ENCODE measurements around the gene RNF187. TPM values are rescaled to one million over a fixed set of nuclear protein-coding genes. Genes with fewer than 3 reads are reported as not detected.

The RNF187 gene
- total RNA-seq, 1 experiment from 2014 or later: 137 TPM

DNA sequence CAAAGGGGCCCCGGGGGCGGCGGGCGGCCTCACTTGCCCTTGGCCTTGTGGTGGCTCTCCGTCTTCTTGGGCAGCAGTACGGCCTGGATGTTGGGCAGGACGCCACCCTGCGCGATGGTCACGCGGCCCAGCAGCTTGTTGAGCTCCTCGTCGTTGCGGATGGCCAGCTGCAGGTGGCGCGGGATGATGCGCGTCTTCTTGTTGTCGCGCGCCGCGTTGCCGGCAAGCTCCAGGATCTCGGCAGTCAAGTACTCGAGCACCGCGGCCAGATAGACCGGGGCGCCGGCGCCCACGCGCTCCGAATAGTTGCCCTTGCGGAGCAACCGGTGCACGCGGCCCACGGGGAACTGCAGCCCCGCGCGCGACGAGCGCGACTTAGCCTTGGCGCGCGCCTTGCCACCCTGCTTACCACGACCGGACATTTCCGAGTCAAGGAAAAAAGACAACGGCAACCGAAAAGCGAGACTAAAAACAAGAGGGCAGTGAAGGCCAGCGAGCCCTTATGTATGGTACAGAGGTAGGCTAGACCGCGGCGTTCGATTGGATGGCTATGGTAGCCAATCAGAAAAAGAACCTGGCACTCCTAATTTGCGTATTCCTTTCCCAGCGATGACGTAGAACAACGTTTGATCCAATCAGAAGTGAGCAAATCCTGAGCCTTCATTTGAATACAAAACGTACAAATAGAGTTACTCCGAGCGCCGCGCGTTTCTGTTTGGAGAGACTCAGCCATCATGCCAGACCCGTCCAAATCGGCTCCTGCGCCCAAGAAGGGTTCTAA lies 29.6 kb upstream of the RNF187 start:
- ChIA-PET RAD21 (ENCODE audit: low non-redundant PET in 1 of 2, low total read pairs in 2 of 2, uncharacterized antibody in 2 of 2, unreplicated experiment in 2 of 2) (interaction anchor here in 1 of 2 experiments (0.7 kb wide), 1 partner anchor 58 kb away, joined by 4 read pairs; no protein-coding TSS in a partner anchor), CTCF (interaction anchor here (0.7 to 1.5 kb wide), 3 partner anchors 29 to 327 kb away, joined by 3 to 5 read pairs (median 3); partner anchors contain the start of gene RNF187), POLR2A (interaction anchor here (0.7 to 2.3 kb wide), 15 partner anchors 9 to 797 kb away, joined by 3 to 25 read pairs (median 4); partner anchors contain the start of genes IBA57, RNF187 and TRIM11)
- Histone ChIP-seq H3K36me3 (ENCODE audit: control insufficient read depth in 1 of 2, insufficient read depth in 2 of 2, low read length in 2 of 2) (no peaks in the 10 kb centered on the region), H2AFZ (ENCODE audit: low read depth, low read length, poor library complexity, severe bottlenecking) (no peak overlapping the region), H3K9me3 (ENCODE audit: control insufficient read depth in 1 of 2, insufficient read depth in 1 of 2, low read depth in 1 of 2, low read length in 2 of 2) (no peaks in the 10 kb centered on the region), H3K27ac (ENCODE audit: low read depth, low read length) (peak overlapping the region; percentile 98), H3K4me3 (replicated peaks in 1 of 2; ENCODE audit: low read depth in 1 of 2, low read length in 2 of 2) (peak overlapping the region; percentile 90 to 94), H3K9me2 (ENCODE audit: insufficient read depth) (no peaks in the 10 kb centered on the region), H3K4me1 (ENCODE audit: control insufficient read depth in 1 of 2, insufficient read depth in 2 of 2, low read length in 2 of 2) (peaks cover 7 to 33% of the 10 kb centered on the region in 2 experiments; a peak in 3 of 4 replicates), H3K4me2 (ENCODE audit: low read length) (peak overlapping the region; percentile 98), H3K79me2 (ENCODE audit: insufficient read depth, low read length) (peaks cover 23% of the 10 kb centered on the region), H3K27me3 (ENCODE audit: insufficient read depth, low read length) (no peaks in the 10 kb centered on the region), H4K20me1 (ENCODE audit: insufficient read depth) (no peaks in the 10 kb centered on the region), H3K9ac (ENCODE audit: low read length) (peak overlapping the region; percentile 96)
- TSS peak; percentile 91 for BruUV-seq (replicated peaks)
- ATAC-seq (peak; percentile 82), DNase-seq (ENCODE audit: low read depth, low spot score) (peak; percentile 99)
- intact Hi-C loops (cut with micrococcal nuclease): loop anchor here (2.0 to 10.0 kb wide), 6 partner anchors 51 to 463 kb away; partner anchors contain the start of gene TRIM11
- peak; percentile 99 for TF ChIP-seq SP1 (IDR thresholded peaks at IDR 0.05; ENCODE audit: low read depth)
- peak; percentile 38; the same call in 1 of the 2 replicates for TF ChIP-seq RAD21 (IDR thresholded peaks at IDR 0.05; ENCODE audit: low read depth)
- no peak for TF ChIP-seq ZNF274 (IDR thresholded peaks at IDR 0.05; ENCODE audit: low read depth, low read length)
- TF ChIP-seq EZH2 (IDR thresholded peaks at IDR 0.05): no peak
- peak; percentile 81 for TF ChIP-seq SRF (IDR thresholded peaks at IDR 0.05; ENCODE audit: low read depth)
- no peak for TF ChIP-seq EZH2phosphoT487 (IDR thresholded peaks at IDR 0.05; ENCODE audit: borderline replicate concordance)
- TF ChIP-seq CEBPB (IDR thresholded peaks at IDR 0.05; ENCODE audit: low read depth): peak; percentile 69
- TF ChIP-seq YY1 (IDR thresholded peaks at IDR 0.05; ENCODE audit: extremely low read depth, insufficient replicate concordance, low read depth, low read length): no peak
- TF ChIP-seq, protein P1, sequence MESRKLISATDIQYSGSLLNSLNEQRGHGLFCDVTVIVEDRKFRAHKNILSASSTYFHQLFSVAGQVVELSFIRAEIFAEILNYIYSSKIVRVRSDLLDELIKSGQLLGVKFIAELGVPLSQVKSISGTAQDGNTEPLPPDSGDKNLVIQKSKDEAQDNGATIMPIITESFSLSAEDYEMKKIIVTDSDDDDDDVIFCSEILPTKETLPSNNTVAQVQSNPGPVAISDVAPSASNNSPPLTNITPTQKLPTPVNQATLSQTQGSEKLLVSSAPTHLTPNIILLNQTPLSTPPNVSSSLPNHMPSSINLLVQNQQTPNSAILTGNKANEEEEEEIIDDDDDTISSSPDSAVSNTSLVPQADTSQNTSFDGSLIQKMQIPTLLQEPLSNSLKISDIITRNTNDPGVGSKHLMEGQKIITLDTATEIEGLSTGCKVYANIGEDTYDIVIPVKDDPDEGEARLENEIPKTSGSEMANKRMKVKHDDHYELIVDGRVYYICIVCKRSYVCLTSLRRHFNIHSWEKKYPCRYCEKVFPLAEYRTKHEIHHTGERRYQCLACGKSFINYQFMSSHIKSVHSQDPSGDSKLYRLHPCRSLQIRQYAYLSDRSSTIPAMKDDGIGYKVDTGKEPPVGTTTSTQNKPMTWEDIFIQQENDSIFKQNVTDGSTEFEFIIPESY (IDR thresholded peaks at IDR 0.05; ENCODE audit: extremely low read depth, insufficient replicate concordance, low read length): peak; percentile 45
- no peak for TF ChIP-seq FOSL1 (IDR thresholded peaks at IDR 0.05; ENCODE audit: low read depth)
- TF ChIP-seq POLR2AphosphoS5 (IDR thresholded peaks at IDR 0.05; ENCODE audit: low read depth, low read length): peak; percentile 96
- 0 out of 2 replicates have a peak, but pooled peaks have one; percentile 17 for TF ChIP-seq JUND (IDR thresholded peaks at IDR 0.05)
- peak; percentile 90 for TF ChIP-seq ZFX (IDR thresholded peaks at IDR 0.05)
- TF ChIP-seq TCF7L2 (IDR thresholded peaks at IDR 0.05; ENCODE audit: borderline replicate concordance, extremely low read depth, insufficient read depth, insufficient read length): no peak
- peak; percentile 27; the same call in 1 of the 2 replicates for TF ChIP-seq EGR1 (IDR thresholded peaks at IDR 0.05; ENCODE audit: low read depth)
- TF ChIP-seq, protein P2, sequence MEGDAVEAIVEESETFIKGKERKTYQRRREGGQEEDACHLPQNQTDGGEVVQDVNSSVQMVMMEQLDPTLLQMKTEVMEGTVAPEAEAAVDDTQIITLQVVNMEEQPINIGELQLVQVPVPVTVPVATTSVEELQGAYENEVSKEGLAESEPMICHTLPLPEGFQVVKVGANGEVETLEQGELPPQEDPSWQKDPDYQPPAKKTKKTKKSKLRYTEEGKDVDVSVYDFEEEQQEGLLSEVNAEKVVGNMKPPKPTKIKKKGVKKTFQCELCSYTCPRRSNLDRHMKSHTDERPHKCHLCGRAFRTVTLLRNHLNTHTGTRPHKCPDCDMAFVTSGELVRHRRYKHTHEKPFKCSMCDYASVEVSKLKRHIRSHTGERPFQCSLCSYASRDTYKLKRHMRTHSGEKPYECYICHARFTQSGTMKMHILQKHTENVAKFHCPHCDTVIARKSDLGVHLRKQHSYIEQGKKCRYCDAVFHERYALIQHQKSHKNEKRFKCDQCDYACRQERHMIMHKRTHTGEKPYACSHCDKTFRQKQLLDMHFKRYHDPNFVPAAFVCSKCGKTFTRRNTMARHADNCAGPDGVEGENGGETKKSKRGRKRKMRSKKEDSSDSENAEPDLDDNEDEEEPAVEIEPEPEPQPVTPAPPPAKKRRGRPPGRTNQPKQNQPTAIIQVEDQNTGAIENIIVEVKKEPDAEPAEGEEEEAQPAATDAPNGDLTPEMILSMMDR (IDR thresholded peaks at IDR 0.05 in 2 of 3, conservative IDR thresholded peaks at IDR 0.05 in 1 of 3; ENCODE audit: borderline replicate concordance in 1 of 3, insufficient read depth in 1 of 3, low read depth in 2 of 3, low read length in 2 of 3): peak in 2 of 3 experiments; percentile 15 to 24; a peak in 2 of 6 replicates
- TF ChIP-seq ATF3 (IDR thresholded peaks at IDR 0.05): no peak
- TF ChIP-seq SIN3A (IDR thresholded peaks at IDR 0.05; ENCODE audit: low read depth): peak; percentile 98
- TF ChIP-seq ELF1 (IDR thresholded peaks at IDR 0.05; ENCODE audit: borderline replicate concordance, low read depth): no peak
- peak; percentile 60 for TF ChIP-seq CBX3 (IDR thresholded peaks at IDR 0.05; ENCODE audit: low read depth)

Data from HCT116 (cell line).